SK-N-SH treated with all-trans-retinoic acid at 6 μM for 48 hours (cell line): ENCODE measurements around the gene C6orf15.

Source experiments
- ARNTL ChIP-seq: fragments of 450-650 bp; formaldehyde crosslinking; IDR thresholded peaks from 2 replicates; pipeline ENCODE4 v1.5.0; 2020; ENCODE audit warnings: low read depth, mild to moderate bottlenecking, moderate library complexity, borderline replicate concordance
- ISL1 ChIP-seq: fragments of 250-450 bp; sonication (Bioruptor Pico); IDR thresholded peaks from 2 replicates; pipeline ENCODE4 v2.1.2; 2022; ENCODE audit warnings: mild to moderate bottlenecking, moderate library complexity
- RARB ChIP-seq: fragments of 250-450 bp; sonication (Bioruptor Pico); IDR thresholded peaks from 2 replicates; pipeline ENCODE4 v1.8.0; 2021; ENCODE audit warnings: mild to moderate bottlenecking, moderate library complexity
- ZNF565 ChIP-seq: fragments of 450-650 bp; formaldehyde crosslinking; conservative IDR thresholded peaks from 2 replicates; pipeline ENCODE4 v1.5.0; 2020; ENCODE audit warnings: low read depth, mild to moderate bottlenecking, moderate library complexity

DNA sequence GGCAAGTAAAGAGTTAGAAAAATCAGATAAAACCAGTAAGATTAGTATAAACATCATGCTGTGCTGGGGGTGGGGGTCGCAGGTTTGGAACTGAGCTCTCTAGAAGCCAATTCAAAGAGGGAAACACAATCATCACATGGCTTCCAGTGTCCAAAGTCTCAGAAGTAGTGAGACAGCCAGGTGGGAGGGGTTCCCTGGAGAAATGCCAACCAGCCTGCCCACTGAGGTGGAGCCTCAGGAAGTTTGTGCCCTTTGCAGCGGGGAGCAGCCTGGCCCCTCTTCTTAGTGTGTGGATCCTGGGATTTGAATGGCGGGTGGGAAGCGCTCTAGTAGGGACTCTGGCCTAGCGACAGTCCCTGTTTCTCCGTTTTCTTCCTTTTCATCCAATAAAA is 21.4 kb downstream of the C6orf15 start:
- TF ChIP-seq RARB (CRISPR knock-in tag) (no peak), ZNF565 (no peak), ARNTL (CRISPR knock-in tag) (no peak), ISL1 (no peak)
